GM10266 (cell line): Measurements from ENCODE around the gene UBTD2.

Experiments used
- DNase-seq: peaks from one replicate; pipeline ENCODE4 v3.0.0; 2012; ENCODE audit errors: extremely low spot score
- TF ChIP-seq, protein P1 (sequence below): IDR thresholded peaks from 2 replicates; pipeline ENCODE4 v1.5.1; 2012; ENCODE audit warnings: mild to moderate bottlenecking, low read depth; ENCODE audit not compliant: control insufficient read depth, insufficient read depth; ENCODE audit errors: missing control alignments

The UBTD2 gene

DNA sequence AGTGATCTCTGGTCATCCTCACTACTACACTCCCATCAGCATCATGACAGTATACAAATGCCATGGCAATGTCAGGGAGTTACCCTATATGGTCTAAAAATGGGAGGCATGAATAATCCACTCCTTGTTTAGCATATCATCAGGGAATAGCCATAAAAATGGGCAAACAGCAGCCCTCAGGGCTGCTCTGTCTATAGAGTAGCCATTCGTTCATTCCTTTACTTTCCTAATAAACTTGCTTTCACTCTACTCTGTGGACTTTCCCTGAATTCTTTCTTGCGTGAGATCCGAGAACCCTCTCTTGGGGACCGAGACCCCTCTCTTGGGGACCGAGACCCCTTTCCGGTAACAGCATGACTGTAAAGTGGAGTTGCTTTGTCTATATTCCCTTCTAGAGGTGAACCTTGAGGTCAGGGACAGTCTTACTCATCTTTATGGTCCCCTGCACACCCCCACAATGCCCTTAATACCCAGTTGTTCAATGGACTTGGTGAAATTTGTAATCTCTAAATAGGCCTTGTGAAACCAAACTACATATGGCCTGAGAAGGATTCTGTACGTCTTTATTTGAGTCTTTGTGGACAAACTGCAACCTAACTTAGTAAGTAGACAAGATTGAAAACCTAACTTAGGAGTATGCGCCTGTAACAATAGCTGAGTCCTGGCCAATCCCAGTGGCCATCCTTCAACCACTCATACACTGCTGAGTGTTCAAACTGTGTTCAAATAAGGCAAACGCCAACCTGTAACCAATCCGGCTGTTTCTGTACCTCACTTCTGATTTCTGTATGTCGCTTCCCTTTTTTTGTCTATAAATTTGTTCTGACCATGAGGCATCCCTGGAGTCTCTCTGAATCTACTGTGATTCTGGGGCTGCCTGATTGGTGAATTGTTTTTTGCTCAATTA lies 32.3 kb upstream of the UBTD2 start:
- TF ChIP-seq, protein P1, sequence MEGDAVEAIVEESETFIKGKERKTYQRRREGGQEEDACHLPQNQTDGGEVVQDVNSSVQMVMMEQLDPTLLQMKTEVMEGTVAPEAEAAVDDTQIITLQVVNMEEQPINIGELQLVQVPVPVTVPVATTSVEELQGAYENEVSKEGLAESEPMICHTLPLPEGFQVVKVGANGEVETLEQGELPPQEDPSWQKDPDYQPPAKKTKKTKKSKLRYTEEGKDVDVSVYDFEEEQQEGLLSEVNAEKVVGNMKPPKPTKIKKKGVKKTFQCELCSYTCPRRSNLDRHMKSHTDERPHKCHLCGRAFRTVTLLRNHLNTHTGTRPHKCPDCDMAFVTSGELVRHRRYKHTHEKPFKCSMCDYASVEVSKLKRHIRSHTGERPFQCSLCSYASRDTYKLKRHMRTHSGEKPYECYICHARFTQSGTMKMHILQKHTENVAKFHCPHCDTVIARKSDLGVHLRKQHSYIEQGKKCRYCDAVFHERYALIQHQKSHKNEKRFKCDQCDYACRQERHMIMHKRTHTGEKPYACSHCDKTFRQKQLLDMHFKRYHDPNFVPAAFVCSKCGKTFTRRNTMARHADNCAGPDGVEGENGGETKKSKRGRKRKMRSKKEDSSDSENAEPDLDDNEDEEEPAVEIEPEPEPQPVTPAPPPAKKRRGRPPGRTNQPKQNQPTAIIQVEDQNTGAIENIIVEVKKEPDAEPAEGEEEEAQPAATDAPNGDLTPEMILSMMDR: no peak
- DNase-seq: no peak

DNA sequence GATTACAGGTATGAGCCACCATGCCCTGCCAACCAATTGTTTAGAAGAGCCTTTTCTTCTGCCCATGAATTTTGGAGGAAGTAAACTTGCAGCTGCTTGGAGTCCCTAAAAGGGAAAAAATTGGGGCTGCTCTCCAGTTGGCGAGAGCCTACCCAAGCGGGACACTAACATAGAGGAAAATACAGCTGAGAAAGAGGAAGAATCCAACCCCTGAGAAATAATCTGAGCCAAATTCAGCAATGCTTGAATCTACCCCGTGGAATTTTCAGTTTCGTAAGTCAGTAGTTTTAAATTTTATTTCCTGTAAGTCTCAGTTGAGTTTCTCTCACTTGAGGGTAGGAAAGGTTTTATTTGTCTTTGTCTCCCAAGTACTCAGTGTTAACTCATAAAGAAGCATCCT lies 30.4 kb upstream of the UBTD2 start:
- TF ChIP-seq, protein P1: no peak

DNA sequence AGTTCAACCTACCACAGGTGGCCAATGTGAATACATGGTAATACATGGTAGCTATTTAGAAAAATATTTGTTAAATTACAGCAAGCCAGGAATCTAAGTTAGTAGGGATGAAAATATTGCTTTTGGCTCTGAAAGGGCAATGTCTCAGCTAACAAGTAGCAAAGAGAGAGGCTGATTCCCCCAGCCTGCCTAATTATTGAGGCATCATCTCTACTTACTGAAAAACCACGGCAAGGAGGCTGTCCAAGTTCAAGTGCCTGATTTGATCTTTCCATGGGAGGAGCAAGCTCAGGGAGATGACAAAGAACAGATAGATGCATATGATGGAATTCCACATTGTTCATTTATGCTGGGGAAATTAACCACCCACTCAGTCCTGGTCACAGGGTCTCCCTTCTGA lies 28.7 kb upstream of the UBTD2 start:
- DNase-seq: no peak
- TF ChIP-seq, protein P1: no peak

More for the DNA sequence above, 30.4 kb upstream of the UBTD2 start:
- no peak for DNase-seq

DNA sequence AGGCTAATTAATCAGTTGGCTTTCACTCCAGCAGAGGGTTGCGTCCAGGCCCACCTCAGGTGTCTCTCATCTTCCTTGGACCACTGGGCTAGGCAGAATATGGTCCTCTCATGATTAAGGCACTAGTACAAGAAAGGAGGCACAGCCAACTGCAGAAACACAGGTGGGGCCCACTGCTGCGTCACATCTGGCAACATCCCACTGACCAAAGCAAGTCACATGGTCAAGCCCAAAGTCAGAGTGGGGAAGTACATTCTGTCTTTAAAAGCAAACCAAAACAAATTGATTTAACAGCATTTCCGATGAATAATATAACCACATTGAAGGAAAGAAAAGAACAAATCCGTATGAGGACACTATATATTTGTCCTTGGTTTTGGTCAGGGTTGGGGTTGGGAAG lies 28.0 kb upstream of the UBTD2 start:
- TF ChIP-seq, protein P1: no peak
- DNase-seq: no peak

DNA sequence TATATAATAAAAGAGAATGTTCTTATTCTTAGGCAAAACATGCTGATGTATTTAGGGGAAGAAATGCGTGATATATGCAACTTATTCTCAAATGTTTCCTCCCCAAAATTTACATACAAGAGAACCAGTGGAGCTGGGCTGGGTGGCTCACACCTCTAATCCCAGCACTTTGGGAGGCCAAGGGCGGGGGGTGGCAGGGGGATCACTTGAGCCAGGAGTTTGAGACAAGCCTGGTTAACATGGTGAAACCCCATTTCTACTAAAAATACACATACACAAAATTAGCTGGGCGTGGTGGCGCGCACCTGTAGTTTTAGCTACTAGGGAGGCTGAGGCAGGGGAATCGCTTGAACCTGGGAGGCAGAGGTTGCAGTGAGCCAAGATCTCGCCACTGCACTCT lies 27.5 kb upstream of the UBTD2 start:
- DNase-seq: no peak
- TF ChIP-seq, protein P1: no peak

DNA sequence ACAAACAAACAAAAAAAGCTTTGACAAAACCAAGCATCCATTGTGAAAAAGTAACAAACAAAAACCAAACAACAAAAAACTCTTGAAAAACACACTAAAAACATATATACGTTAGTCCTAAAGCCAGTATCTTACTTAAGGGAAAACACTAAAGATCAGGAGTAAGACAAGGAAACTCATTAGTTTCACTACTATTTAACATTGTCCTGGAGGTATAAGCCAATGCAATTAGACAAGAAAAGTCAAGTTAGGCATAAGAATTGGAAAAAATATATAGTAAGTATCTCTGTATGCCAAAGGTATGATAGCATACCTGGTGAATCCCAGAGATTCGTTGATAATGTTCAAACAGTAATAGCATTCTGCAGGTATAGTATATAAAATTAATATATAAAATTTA lies 21.8 kb upstream of the UBTD2 start:
- DNase-seq: no peak
- TF ChIP-seq, protein P1: no peak
